Lower leg skin (tissue), 3 donors: Measurements from ENCODE around the gene KLF6.

Experiments
- CTCF ChIP-seq, 3 donors: fragments of 450-650 bp; IDR thresholded peaks; one replicate each; pipeline ENCODE4 v1.5.1; 2016; ENCODE audit warnings: antibody characterized with exemption in 3 of 3, mild to moderate bottlenecking in 3 of 3, moderate library complexity in 2 of 3
- POLR2A ChIP-seq, 2 donors: fragments of 450-650 bp; IDR thresholded peaks; one replicate each; pipeline ENCODE4 v1.6.1; 2016 to 2017; ENCODE audit warnings: antibody characterized with exemption in 2 of 2, mild to moderate bottlenecking in 1 of 2, moderate library complexity in 1 of 2

- no peak for TF ChIP-seq CTCF (IDR thresholded peaks at IDR 0.05)
- TF ChIP-seq POLR2A (IDR thresholded peaks at IDR 0.05): no peak
Measured at GRCh38 chr10:3759397-3759796, 25.6 kb downstream of the KLF6 start.
